Measurements from ENCODE around the gene DPH6. TPM values are rescaled to one million over a fixed set of nuclear protein-coding genes. Genes with fewer than 3 reads are reported as not detected.

The DPH6 gene
- total and polyA plus RNA-seq, 2 experiments from 2014 or later: 14.2 to 28.6 TPM

GRCh38 chr15:35448294-35448693 lies 97.7 kb downstream of the DPH6 start:
- H3K4me2 ChIP-seq (ENCODE audit: unreplicated experiment): no peak overlapping the region
- no peak overlapping the region for H3K27ac ChIP-seq
- H3K9me3 ChIP-seq (ENCODE audit: low read depth): no peaks in the 10 kb centered on the region
- no peaks in the 10 kb centered on the region for H3K9me2 ChIP-seq (ENCODE audit: insufficient read depth)
- no peaks in the 10 kb centered on the region for H4K20me1 ChIP-seq (ENCODE audit: insufficient read depth)
- no peaks in the 10 kb centered on the region for H3K36me3 ChIP-seq (ENCODE audit: low read depth)
- DNase-seq: no peak
- no peaks in the 10 kb centered on the region for H3K79me2 ChIP-seq (ENCODE audit: insufficient read depth)
- no peak overlapping the region for H3K4me3 ChIP-seq
- no peak overlapping the region for H2AFZ ChIP-seq
- no peak overlapping the region for H3K9ac ChIP-seq
- in situ Hi-C loops (cut with MboI): loop anchor here (10.0 kb wide), 2 partner anchors 153 to 373 kb away; no protein-coding TSS in a partner anchor
- no peaks in the 10 kb centered on the region for H3K27me3 ChIP-seq (replicated peaks; ENCODE audit: insufficient read depth)
- no peaks in the 10 kb centered on the region; the same call in 1 of the 2 replicates for H3F3A ChIP-seq (ENCODE audit: insufficient read depth)
- WGBS, 2 experiments (ENCODE audit: low coverage in 1 of 2, low lambda C conversion rate in 2 of 2, missing lambda C conversion rate in 2 of 2): 88 to 93% methylated on average over 1 of the region's 1 CpG
- peaks cover 17% of the 10 kb centered on the region for H3K4me1 ChIP-seq (ENCODE audit: insufficient read depth)
- no peak for TF ChIP-seq EZH2 (IDR thresholded peaks at IDR 0.05; ENCODE audit: insufficient read depth, poor library complexity, severe bottlenecking)
- no peak for TF ChIP-seq EZH2phosphoT487 (IDR thresholded peaks at IDR 0.05; ENCODE audit: insufficient read depth, low read depth)

- Histone ChIP-seq H3K4me2 (ENCODE audit: unreplicated experiment) (no peak overlapping the region), H3K4me3 (no peak overlapping the region), H3K36me3 (ENCODE audit: low read depth) (no peaks in the 10 kb centered on the region), H3K27me3 (replicated peaks; ENCODE audit: insufficient read depth) (no peaks in the 10 kb centered on the region), H3K9me2 (ENCODE audit: insufficient read depth) (no peaks in the 10 kb centered on the region), H4K20me1 (ENCODE audit: insufficient read depth) (no peaks in the 10 kb centered on the region), H3F3A (ENCODE audit: insufficient read depth) (no peaks in the 10 kb centered on the region; the same call in 1 of the 2 replicates), H3K4me1 (ENCODE audit: insufficient read depth) (peaks cover 28% of the 10 kb centered on the region), H3K79me2 (ENCODE audit: insufficient read depth) (no peaks in the 10 kb centered on the region), H3K27ac (no peak overlapping the region), H3K9me3 (ENCODE audit: low read depth) (no peaks in the 10 kb centered on the region), H2AFZ (no peak overlapping the region), H3K9ac (no peak overlapping the region)
- peak; percentile 8 for DNase-seq
- 61 to 72% methylated on average over 4 of the region's 4 CpGs for WGBS, 2 experiments (ENCODE audit: low coverage in 1 of 2, low lambda C conversion rate in 2 of 2, missing lambda C conversion rate in 2 of 2)
- in situ Hi-C loops (cut with MboI): loop anchor here (10.0 kb wide), 2 partner anchors 151 to 371 kb away; no protein-coding TSS in a partner anchor
- TF ChIP-seq EZH2 (IDR thresholded peaks at IDR 0.05; ENCODE audit: insufficient read depth, poor library complexity, severe bottlenecking) (no peak), EZH2phosphoT487 (IDR thresholded peaks at IDR 0.05; ENCODE audit: insufficient read depth, low read depth) (no peak)
Measured at GRCh38 chr15:35445891-35446290, 100.1 kb downstream of the DPH6 start.

GRCh38 chr15:35444557-35445204 lies 101.3 kb downstream of the DPH6 start:
- Histone ChIP-seq H3K9ac (no peak overlapping the region), H3F3A (ENCODE audit: insufficient read depth) (0 out of 2 replicates have a peak, but pooled peaks cover 6% of the 10 kb centered on the region), H4K20me1 (ENCODE audit: insufficient read depth) (no peaks in the 10 kb centered on the region), H3K4me2 (ENCODE audit: unreplicated experiment) (no peak overlapping the region), H3K27ac (no peak overlapping the region), H3K79me2 (ENCODE audit: insufficient read depth) (no peaks in the 10 kb centered on the region), H3K36me3 (ENCODE audit: low read depth) (no peaks in the 10 kb centered on the region), H3K27me3 (replicated peaks; ENCODE audit: insufficient read depth) (no peaks in the 10 kb centered on the region), H3K4me3 (no peak overlapping the region), H3K9me3 (ENCODE audit: low read depth) (no peaks in the 10 kb centered on the region), H3K9me2 (ENCODE audit: insufficient read depth) (no peaks in the 10 kb centered on the region), H2AFZ (no peak overlapping the region), H3K4me1 (ENCODE audit: insufficient read depth) (peaks cover 23% of the 10 kb centered on the region)
- in situ Hi-C loops (cut with MboI): loop anchor here (10.0 kb wide), 2 partner anchors 150 to 370 kb away; no protein-coding TSS in a partner anchor
- peak; percentile 67 for DNase-seq
- no peak for TF ChIP-seq EZH2 (IDR thresholded peaks at IDR 0.05; ENCODE audit: insufficient read depth, poor library complexity, severe bottlenecking)
- no peak for TF ChIP-seq EZH2phosphoT487 (IDR thresholded peaks at IDR 0.05; ENCODE audit: insufficient read depth, low read depth)
- WGBS, 2 experiments (ENCODE audit: low coverage in 1 of 2, low lambda C conversion rate in 2 of 2, missing lambda C conversion rate in 2 of 2): 0 to 9% methylated on average over 1 of the region's 1 CpG

- H3K79me2 ChIP-seq (ENCODE audit: insufficient read depth): no peaks in the 10 kb centered on the region
- peaks cover 34% of the 10 kb centered on the region for H3K4me1 ChIP-seq (ENCODE audit: insufficient read depth)
- no peaks in the 10 kb centered on the region for H3K27me3 ChIP-seq (replicated peaks; ENCODE audit: insufficient read depth)
- H3F3A ChIP-seq (ENCODE audit: insufficient read depth): 0 out of 2 replicates have a peak, but pooled peaks cover 9% of the 10 kb centered on the region
- H3K9me2 ChIP-seq (ENCODE audit: insufficient read depth): no peaks in the 10 kb centered on the region
- no peak overlapping the region for H2AFZ ChIP-seq
- no peaks in the 10 kb centered on the region for H3K36me3 ChIP-seq (ENCODE audit: low read depth)
- in situ Hi-C loops (cut with MboI): loop anchor here (10.0 kb wide), 2 partner anchors 149 to 369 kb away; no protein-coding TSS in a partner anchor
- H3K27ac ChIP-seq: no peak overlapping the region
- no peak overlapping the region for H3K9ac ChIP-seq
- no peak for DNase-seq
- H4K20me1 ChIP-seq (ENCODE audit: insufficient read depth): no peaks in the 10 kb centered on the region
- no peak overlapping the region for H3K4me2 ChIP-seq (ENCODE audit: unreplicated experiment)
- H3K9me3 ChIP-seq (ENCODE audit: low read depth): no peaks in the 10 kb centered on the region
- no peak overlapping the region for H3K4me3 ChIP-seq
- TF ChIP-seq EZH2phosphoT487 (IDR thresholded peaks at IDR 0.05; ENCODE audit: insufficient read depth, low read depth) (no peak), EZH2 (IDR thresholded peaks at IDR 0.05; ENCODE audit: insufficient read depth, poor library complexity, severe bottlenecking) (no peak)
Measured at GRCh38 chr15:35443376-35443775, 102.6 kb downstream of the DPH6 start.
